A549 treated with ZK216348 at 1 μM for 4 hours (cell line): ENCODE data around the gene THAP6. TPM values are rescaled to one million over a fixed set of nuclear protein-coding genes. Genes with fewer than 3 reads are reported as not detected.

Experiments used
- total RNA-seq: library from RNA; stranded (reverse); fragments of 200-300 nt; extraction: Qiagen RNA extraction; gene quantifications from 5 replicates; pipeline ENCODE4 v1.2.3, GENCODE V29; 2022; ENCODE audit warnings: low read depth

THAP6 gene, protein sequence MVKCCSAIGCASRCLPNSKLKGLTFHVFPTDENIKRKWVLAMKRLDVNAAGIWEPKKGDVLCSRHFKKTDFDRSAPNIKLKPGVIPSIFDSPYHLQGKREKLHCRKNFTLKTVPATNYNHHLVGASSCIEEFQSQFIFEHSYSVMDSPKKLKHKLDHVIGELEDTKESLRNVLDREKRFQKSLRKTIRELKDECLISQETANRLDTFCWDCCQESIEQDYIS
- total RNA-seq = 4.2 to 7.0 TPM (median 5.2 TPM) in 5 replicates

DNA sequence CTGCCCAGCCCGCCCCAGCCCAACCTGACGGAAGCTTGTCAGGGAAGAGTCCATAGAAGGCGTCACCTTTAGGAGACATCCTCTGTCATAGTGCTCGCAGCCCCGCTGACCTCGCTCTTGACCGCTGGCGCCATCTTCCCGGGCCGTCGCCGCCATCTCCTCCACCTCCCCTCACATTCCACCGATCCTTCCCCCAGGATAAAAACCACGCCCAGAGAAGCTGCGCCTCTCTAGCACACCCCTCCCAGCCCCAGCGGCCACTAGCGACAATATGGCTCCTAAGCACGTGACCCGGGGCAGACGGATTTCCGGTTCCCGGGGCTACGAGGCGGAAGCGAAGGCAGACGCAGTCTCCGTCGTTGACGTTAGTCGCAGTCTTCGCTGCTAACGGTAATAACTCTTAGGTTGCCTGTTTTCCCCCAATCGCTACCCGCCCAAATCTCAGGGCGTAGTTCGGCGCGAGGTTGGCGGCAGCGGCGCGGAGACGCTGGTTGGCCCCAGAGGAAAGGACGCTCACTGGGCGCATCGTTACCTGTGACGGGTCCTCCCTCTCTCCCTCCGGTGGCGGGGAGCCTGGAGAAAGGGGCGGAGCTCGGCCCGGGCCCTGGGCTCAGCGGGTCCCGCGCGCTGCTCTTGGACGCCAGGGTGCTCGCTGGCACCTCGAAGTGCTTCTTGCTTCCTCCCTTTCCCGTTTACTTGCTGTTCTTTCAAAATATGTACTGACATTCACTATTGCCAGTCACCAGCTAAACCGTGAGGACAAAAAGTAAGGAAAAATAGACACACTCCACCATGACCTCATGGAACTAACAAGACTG is at the start of gene THAP6, which contains the start of gene RCHY1:
TSS of gene THAP6 (plus strand) at position 343 of the 818 bp plus-strand sequence. CDS start 980 bp downstream, outside the sequence.
TSS of gene RCHY1 (minus strand) at position 273 of the 818 bp plus-strand sequence. CDS start at position 156, 117 bp downstream.

DNA sequence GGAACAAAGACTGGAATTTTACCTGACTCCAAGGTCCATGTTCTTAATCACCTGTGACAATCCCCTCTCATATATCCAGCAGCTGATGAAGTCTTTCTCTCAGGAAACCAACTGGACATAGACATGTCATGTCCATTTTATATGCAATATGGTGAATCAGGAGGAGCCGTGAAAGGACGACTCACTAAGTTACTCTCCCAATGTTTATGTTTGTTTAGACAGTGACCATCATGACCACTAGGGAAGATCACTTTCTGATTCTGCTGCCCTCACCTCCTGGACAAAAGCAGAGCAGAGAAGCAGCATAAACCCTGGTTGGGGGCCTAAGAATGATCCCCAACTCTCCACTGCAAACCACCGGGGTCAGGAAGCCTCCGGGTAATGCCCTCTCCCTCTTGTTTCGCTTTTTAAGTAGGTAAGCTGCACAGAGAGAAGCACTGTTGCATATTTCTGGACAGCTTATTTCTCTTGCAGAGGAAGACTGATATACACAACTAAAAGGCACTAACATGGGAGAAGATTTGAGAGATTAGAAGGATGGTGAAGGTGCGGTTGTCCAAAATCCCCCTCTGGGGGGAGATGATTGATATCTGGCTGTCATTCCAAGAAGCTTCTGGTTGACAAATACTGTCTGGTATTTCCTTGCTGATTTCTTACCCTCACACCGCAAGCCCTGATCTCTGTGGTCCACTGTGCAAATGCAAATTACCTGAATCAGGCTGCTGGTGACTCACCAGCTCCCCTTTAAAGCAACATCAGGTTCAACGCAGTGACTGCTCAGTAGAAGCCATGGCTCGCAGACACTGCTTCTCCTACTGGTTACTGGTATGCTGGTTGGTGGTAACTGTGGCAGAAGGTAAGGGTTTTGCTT is 41.3 kb downstream of the THAP6 start, which contains the start of gene ODAPH:
TSS of gene ODAPH (plus strand) at position 773 of the 871 bp plus-strand sequence. CDS start at position 790, 17 bp downstream.

Other genes with a start within 250 kb of the THAP6 start
- 13.1 to 19.1 TPM (median 15.6 TPM) in 5 replicates for gene RCHY1, start 70 bp upstream of the THAP6 start, total RNA-seq
- 1.6 TPM in 1 of 5 replicates, not detected in the others for gene ODAPH, start 41.6 kb downstream of the THAP6 start, total RNA-seq
- 0.36 to 0.79 TPM (median 0.70 TPM) in 5 replicates for gene CDKL2, start 116.1 kb downstream of the THAP6 start, total RNA-seq
- 59.1 to 142 TPM (median 81.4 TPM) in 5 replicates for gene G3BP2, start 158.9 kb downstream of the THAP6 start, total RNA-seq
- gene USO1, start 210.1 kb downstream of the THAP6 start, total RNA-seq = 18.4 to 27.8 TPM (median 25.1 TPM) in 5 replicates